ENCODE measurements around the gene FEN1.

Gene FEN1

DNA sequence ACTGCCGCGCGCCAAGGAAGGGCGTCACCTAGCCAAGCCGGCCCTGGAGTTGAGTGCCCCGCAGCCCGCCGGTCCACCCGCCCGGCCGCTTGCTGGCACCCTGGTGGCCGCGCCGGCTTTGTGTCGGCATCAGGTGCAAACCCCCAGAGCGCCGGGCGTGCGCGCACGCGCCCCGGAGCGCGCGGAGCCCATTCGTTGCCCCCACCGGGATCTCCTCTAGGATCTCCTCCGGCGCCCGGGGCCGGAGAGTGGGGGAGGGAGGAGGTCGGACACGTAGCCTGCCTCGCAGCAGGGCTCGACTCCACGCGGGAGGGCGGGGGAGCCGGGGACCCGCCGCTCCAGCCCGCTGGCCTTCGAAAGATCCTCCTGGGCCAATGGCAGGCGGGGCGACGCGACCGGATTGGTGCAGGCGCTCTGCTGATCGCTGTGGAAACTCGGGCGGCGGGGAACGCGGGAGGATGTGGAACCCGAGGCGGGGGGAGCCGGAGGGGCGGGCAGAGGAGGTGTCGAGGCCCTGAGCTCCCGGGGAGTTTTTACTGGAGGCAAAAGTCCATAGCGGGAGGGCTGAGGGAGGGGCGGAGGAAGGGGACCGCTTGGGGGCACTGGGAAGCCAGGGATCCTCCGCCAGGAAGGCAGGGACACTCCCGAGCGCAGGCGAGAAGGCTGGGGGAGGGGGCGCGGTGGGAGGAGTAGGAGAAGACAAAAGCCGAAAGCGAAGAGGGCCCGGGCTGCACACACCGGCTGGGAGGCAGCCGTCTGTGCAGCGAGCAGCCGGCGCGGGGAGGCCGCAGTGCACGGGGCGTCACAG is 35.1 kb downstream of the FEN1 start, which contains the start of gene FADS2:
Gene FADS2 (plus strand): TSS at position 730 of the 808 bp plus-strand sequence. CDS start 91 bp downstream, outside the sequence.
- peak; percentile 33 for DNase-seq

DNA sequence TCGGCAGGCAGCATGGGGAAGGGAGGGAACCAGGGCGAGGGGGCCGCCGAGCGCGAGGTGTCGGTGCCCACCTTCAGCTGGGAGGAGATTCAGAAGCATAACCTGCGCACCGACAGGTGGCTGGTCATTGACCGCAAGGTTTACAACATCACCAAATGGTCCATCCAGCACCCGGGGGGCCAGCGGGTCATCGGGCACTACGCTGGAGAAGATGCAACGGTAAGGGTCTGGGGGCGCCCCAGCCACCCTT is 35.6 kb downstream of the FEN1 start:
- no peak for DNase-seq

DNA sequence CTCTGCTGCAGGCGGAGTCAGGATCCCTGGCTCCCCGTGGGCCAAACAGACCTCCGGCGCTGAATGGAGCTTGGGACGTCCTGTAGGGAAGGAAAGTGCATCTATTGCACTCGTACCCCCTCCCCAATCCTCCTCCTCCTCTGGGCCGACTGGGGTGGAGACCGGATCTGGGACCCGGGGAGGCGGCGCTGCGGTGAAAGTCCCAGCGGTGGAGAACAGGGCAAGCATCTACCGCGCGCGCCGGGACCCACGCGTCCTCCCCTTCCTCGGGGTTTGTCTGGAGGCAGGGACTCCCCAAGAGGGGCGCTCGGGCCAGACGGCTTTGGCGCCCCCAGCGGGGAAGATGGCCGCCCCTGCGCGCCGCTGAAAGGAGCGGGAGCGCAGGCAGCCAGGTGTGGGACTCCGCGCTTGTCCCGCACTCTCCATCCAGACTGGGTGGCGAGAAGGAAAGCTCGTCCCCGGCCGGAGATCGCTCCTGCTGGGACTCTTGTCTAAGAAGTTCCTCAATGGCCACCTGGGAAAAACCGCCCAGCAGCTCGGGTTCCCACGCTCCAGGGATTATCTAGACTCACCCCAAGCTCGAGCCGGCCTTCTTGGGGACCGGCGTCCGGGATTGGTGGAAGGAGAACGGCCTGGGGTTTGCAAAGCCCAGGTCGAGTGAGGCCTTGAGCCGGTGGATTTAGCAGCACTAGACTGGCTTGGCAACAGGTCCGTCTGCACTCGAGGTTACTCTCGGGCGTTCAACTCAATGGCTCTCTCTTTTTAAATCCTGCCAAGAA is 36.1 kb downstream of the FEN1 start:
- no peak for DNase-seq

- no peak for DNase-seq
Observed at GRCh38 chr11:61829806-61830205, 37.1 kb downstream of the FEN1 start.

DNA sequence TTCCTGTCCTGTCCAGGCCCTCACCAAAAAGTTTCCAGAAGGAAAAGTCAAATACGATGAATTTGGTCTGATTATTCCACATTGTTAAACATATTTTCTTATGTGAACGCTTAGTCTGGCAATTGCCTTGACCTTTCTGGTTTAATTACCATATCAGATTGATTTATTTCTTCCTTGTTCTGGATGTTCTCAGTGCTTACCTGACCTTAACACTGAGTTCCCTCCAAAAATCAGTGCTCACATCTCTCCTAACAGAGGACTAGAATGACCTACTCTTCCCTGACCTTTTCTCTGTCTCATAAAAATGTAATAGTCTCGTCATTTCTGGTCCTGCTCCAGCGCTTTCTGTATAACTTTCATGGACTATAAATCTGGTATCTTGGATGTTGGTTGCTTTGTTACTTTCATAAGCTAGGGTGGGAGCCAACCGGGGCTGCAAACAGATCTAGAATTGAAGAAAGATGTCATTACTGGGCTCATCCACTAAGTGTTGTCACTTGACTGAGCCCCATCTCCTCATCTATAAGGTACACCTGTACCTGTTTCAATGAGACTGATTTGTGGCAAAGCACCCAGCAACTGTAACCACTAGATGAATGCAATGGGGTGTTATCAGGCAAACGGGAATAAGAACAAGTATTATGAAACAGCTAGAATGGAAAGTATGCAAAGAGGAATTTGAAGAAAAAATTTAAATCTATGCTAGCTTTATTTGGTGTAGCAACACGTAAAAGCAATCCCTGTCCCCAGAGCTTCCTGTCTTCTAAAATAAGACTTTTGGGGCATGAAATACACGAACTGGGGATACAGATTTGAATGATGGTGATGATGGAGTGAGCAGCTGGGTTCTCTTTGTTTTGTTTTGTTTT is 37.8 kb downstream of the FEN1 start:
- no peak for DNase-seq

DNA sequence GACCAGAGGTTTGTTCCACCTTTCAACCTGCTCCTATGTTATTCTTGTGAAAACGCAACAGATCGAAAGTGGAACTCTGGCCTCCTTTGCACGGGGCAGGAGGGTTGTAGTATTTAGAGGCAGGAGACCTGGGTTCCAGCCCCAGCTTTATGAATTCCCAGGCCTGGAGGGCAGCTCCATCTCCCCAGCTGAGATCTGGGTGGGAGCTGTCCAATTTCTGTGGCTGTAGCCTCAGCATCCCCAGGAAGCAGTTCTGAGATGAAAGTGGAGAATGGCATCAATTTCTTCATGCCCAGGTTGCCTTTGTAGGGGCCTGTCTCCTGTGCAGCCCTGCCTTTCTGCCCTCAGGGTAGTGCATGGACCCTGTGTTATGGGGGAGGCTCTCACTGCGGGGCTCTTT is 39.5 kb downstream of the FEN1 start:
- no peak for DNase-seq

DNA sequence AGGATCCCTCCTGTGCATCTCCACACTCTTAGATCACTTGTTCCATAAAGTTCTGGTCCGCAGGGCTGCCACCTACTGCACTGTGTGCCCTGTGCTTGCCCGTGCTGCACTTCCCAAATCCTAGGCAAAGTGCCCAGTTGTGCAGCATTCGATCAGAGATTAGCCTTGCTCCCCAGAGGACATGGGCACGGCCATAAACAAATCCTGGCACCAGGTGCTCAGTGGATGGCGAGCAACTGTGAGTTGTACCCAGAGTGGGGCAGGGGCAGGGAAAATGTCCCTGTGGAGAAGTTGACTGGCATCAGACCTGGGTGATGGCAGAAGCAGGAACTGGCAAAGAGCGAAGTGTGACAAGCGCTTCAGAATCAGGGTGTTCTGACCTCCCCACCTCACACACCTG is 40.0 kb downstream of the FEN1 start:
- DNase-seq = no peak

DNA sequence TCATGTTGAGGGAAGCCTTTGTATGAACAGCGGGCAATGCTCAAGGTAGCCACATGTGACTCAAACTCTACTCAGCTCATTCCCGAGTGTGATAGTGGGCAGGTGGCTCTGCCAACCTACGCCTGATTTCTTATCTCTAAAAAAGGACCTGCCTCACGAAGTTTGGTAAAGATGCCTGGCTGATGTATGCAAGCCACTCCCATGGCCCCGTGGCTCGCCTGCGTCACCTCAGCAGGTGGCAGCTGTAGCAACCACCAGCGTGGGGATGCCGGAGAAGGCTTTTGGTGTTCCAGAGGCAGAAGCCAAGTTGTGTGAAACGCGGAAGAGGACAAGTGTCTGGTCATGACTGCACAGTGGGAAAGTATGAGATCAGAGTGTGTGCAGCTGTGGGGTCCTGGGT is 40.8 kb downstream of the FEN1 start:
- DNase-seq = no peak

DNA sequence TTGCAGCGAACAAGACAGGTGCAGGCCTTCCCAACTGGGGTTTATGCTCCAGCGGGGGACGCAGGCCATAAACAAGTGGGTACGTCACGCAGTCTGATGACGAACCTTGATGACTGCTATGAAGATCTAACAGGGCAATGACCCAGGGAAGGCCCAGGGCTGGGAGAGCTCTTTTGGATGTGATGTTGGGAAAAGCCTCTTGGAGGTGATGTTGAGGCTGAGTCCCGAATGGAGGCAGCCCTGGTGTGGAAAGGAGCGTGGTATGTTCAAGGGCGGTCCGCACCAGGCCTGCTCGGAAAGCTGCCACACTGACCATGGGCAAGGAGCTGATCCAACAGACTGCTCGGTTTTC is 41.2 kb downstream of the FEN1 start:
- no peak for DNase-seq

GRCh38 chr11:61834278-61835048 is 41.8 kb downstream of the FEN1 start:
- DNase-seq = peak; percentile 62

GRCh38 chr11:61836193-61836592 is 43.5 kb downstream of the FEN1 start:
- DNase-seq = no peak

DNA sequence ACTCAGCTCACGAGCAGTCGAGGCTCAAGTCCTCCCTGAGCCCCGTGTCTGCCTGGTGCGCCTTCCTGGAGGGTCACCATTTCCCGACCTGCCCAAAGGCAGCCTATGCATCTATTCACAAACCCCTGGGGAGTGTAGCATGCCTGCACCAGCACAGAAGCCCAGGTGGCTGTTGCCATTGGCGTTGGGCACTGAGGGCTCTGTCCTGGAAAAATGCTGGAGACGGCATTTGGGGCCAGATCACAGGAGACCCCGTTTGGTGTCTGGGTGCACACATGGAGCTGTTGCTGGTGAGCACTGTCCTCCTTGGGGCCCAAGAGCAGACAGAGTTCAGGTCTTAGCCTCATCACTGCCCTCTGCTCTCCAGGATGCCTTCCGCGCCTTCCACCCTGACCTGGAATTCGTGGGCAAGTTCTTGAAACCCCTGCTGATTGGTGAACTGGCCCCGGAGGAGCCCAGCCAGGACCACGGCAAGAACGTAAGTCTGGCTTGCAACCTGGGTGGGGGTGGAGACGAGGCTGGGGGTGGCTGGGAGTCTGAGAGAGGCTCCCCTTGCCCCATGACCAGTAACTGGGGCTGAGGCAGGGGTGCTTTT is 44.8 kb downstream of the FEN1 start:
- DNase-seq = no peak

DNA sequence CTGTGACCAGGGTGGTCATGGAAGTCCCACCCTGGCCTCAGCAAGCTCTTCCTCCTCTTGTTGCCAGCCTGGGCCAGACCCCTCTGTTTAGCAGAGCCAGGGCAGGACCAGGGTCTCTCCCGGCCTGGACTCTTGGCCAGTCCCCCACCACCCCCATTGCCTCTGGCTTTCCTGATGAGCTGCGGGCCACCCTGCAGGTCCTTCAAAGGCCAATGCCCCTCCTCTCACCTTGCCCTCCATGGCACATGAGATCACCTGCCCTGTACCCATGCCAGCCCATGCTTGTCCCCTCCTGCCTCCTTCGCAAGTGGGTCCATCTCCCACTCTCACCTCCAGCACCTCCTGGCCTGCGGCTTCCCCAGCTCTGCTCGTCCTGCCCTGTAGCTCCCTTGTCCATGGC is 45.8 kb downstream of the FEN1 start:
- DNase-seq = no peak

DNA sequence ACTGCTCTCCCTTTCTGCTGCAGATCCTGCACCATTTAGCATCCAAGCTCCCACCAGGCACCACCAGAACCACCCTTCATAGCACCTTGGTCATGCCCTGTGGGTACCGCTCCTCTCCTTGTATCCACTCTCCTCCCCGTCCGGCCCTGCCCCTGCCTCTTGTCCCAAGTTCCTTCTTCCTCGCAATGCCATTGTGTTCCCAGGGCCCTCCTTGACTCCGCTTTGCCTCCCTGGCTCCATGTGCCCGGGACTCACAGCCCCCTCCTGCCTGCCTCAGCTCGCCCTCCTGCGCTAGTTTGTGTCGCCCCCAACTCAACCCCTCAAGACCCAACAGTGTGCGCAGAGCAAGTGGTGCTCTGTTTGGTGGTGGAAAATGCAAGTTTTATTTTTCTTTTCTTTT is 46.2 kb downstream of the FEN1 start:
- DNase-seq = no peak

DNA sequence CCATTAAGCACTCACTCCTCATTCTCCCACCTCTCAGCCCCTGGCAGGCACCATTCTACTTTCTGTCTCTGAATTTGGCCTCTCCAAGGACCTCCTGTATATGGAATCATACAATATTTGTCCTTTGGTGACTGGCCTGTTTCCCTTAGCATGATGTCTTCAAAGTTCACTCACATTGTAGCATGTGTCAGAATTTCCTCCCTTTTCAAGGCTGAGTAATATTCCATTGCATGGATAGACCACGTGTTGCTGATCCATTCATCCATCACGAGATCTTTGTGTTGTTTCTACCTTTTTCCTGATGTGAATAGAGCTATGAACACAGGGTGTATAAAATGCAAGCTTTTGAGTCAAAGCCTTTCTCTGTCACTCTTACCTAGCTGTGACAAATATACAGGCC is 47.0 kb downstream of the FEN1 start:
- DNase-seq = no peak

DNA sequence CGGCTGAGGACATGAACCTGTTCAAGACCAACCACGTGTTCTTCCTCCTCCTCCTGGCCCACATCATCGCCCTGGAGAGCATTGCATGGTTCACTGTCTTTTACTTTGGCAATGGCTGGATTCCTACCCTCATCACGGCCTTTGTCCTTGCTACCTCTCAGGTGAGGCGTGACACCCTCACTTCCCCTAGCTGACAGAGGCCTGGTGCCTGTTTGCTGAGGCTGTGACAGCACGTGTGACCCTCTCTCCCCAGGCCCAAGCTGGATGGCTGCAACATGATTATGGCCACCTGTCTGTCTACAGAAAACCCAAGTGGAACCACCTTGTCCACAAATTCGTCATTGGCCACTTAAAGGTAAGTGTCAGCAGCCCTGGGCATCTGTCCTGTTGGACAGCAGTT is 47.7 kb downstream of the FEN1 start:
- no peak for DNase-seq

DNA sequence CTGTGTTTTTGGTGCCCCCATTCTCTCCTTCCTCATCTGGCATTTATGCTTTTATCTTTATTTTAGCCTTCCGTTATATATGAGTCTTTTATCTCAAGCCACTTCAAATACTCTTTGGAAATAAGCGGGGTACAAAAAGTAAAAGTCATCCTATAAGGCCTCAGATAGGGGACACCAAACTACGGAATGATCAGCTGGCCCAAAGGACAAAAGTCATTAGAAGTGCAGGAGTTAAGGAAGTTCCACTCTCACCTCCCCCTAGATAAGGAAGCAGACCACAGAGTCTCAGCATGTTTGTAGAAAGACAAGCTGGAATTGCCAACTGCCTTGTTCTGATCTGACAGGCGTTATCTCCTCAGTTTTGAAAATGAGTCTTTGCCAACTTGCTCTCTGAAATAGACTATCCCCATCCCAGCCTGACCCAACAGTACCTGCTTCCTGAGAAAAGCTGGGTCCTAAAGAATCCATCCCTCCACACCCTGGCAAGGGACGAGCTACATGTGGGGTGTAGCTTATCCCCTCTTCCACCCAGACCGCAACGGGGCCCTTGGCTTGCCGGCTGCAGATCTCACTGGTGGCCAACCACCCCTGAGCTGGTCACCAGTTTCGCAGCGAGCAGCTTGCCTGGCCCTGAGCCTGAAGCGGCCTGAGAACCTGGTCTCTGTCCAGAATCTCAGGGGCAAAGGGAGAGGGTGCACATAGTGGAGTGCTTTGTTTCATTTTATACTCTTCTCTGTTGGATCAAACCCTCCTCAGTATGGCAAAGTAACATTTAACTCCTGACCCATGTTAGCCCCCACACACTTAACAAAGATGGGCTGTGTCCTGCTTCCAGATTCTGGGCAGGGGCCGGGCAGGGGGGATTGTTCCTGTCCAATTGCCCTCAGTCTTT is 49.2 kb downstream of the FEN1 start:
- DNase-seq = no peak

DNA sequence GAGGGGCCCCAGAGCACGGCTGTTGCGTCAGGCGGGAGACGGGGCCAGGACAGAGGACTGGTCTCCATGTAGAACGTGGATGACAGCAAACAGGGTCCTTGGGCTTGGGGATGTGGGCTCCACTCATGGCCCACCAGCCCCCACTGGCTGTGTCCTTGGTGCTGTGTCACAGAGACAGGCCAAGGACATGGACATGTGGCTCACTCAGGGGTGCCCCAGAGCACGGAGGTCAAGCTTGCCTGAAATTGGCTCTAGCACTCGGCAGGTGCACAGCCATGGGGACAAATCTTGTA is 49.8 kb downstream of the FEN1 start:
- DNase-seq = no peak

- no peak for DNase-seq
Observed at GRCh38 chr11:61844909-61845565, 52.3 kb downstream of the FEN1 start.

GRCh38 chr11:61846362-61847020 is 53.8 kb downstream of the FEN1 start:
- no peak for DNase-seq

All from CD4-positive, alpha-beta T cell treated with Interleukin-4 for 4 hours (primary cell).